GM18498 (cell line): Measurements from ENCODE around the gene STARD13.

Source experiments
- ATAC-seq: cut with Tn5 transposase; IDR thresholded peaks from one replicate; pipeline ENCODE4 v1.9.1; 2021; ENCODE audit warnings: mild to moderate bottlenecking, moderate library complexity; ENCODE audit not compliant: unreplicated experiment

Gene STARD13

GRCh38 chr13:33229446-33230177 is 55.9 kb downstream of the STARD13 start:
- no peak for ATAC-seq

GRCh38 chr13:33228648-33229445 is 56.7 kb downstream of the STARD13 start:
- peak; percentile 88 for ATAC-seq

GRCh38 chr13:33227927-33228647 is 57.5 kb downstream of the STARD13 start:
- no peak for ATAC-seq

GRCh38 chr13:33224686-33225085 is 60.9 kb downstream of the STARD13 start:
- no peak for ATAC-seq

- ATAC-seq, result no peak
These were observed 61.4 kb downstream of the STARD13 start for GRCh38 chr13:33224191-33224590.

GRCh38 chr13:33219926-33220325 is 65.6 kb downstream of the STARD13 start:
- ATAC-seq, result no peak

GRCh38 chr13:33218426-33218825 is 67.1 kb downstream of the STARD13 start:
- no peak for ATAC-seq

GRCh38 chr13:33218020-33218419 is 67.5 kb downstream of the STARD13 start:
- no peak for ATAC-seq

GRCh38 chr13:33217256-33217655 is 68.3 kb downstream of the STARD13 start:
- no peak for ATAC-seq

- ATAC-seq, result no peak
These were observed 71.8 kb downstream of the STARD13 start for GRCh38 chr13:33213797-33214196.

- no peak for ATAC-seq
These were observed 72.4 kb downstream of the STARD13 start for GRCh38 chr13:33213024-33213768.

- ATAC-seq, result no peak
These were observed 73.2 kb downstream of the STARD13 start for GRCh38 chr13:33212396-33212795.

- no peak for ATAC-seq
These were observed 75.5 kb downstream of the STARD13 start for GRCh38 chr13:33210090-33210489.

GRCh38 chr13:33208290-33209220 is 77.0 kb downstream of the STARD13 start:
- no peak for ATAC-seq

- no peak for ATAC-seq
These were observed 78.0 kb downstream of the STARD13 start for GRCh38 chr13:33207615-33207961.

- ATAC-seq, result no peak
These were observed 78.5 kb downstream of the STARD13 start for GRCh38 chr13:33206945-33207614.

- no peak for ATAC-seq
These were observed 79.1 kb downstream of the STARD13 start for GRCh38 chr13:33206425-33206824.

GRCh38 chr13:33205804-33206221 is 79.7 kb downstream of the STARD13 start:
- peak; percentile 65 for ATAC-seq

GRCh38 chr13:33205224-33205623 is 80.3 kb downstream of the STARD13 start:
- no peak for ATAC-seq
